GM11168 (cell line): ENCODE measurements around the gene DACT2.

Source experiments
- in situ Hi-C: fragments of 300-500 bp; cut with MboI; formaldehyde crosslinking; loops from one replicate; pipeline ENCODE4 v1.12.0; 2022; ENCODE audit warnings: low sequenced_read_pairs; ENCODE audit not compliant: unreplicated experiment

The DACT2 gene

DNA sequence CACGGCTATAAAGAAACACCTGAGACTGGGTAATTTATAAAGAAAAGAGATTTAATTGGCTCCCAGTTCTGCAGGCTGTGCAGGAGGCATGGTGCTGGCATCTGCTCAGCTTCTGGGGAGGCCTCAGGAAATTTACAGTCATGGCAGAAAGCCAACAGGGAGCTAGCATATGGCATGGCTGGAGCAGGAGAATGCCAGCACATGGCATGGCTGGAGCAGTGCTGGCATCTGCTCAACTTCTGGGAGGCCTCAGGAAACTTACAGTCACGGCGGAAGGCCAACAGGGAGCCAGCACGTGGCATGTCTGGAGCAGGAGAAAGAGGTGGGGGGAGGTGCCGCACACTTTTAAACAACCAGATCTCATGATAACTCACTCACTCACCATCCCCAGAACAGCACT, 32.5 kb upstream of the DACT2 start:
- in situ Hi-C loops: no loop called here

DNA sequence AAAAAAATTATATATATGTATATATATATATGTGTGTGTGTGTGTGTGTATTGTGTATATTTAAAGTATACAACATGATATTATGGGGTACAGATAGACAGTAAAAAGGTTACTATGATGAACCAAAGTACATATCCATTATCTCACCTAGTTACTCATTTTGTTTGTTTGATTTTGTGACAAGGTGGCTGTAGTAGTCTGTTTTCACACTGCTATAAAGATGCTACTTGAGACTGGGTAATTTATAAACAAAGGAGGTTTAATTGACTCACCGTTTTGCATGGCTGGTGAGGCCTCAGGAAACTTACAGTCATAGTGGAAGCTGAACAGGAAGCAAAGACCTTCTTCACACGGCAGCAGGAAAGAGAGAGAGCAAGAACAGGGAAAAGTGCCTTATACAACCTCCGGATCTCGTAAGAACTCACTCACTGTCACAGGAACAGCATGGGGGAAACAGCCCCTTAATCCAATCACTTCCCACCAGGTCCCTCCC, 30.2 kb upstream of the DACT2 start:
- in situ Hi-C loops: no loop called here

GRCh38 chr6:168348186-168348585, 28.6 kb upstream of the DACT2 start:
- in situ Hi-C loops: no loop called here

DNA sequence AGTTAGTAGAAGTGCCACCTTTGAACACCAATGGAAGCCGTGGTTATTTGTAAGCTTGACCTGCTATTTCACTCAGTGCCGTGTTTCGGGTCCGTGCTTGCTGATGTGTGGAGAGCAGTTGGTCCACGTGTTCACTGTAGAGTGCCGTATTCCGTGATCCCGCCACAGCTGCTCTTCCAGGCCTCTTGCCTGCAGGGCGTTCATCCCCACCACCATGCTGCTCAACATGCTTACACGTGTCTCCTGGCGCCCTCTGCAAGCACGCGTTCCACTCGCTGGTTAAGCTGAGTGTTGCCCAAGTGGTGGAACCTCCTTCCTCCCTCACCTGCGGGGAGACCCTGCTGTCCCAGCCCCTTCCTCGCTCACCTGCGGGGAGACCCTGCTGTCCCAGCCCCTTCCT, 28.0 kb upstream of the DACT2 start:
- in situ Hi-C loops: no loop called here

DNA sequence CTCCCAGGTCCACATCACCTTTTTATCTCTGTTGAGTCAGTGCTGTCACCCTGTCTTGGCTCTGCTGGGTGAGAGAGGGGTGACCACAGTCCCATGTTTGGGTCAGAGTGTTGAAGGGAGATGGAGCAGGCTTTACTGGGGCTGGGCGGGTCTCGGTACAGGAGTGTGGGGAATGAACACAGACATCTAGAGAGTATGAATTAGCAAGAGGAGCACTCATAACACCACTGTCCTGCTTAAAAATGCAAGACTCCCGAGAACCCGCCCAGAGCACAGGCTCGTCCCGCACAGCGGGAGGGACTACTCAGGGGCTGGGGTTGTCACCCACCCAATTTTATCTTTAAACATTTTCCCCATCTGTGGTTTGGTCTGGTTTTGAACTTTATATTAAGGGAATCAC, 27.5 kb upstream of the DACT2 start:
- in situ Hi-C loops: no loop called here

- in situ Hi-C loops: no loop called here
These were observed 26.5 kb upstream of the DACT2 start for GRCh38 chr6:168345896-168346754.

GRCh38 chr6:168345266-168345665, 25.7 kb upstream of the DACT2 start:
- in situ Hi-C loops: no loop called here

DNA sequence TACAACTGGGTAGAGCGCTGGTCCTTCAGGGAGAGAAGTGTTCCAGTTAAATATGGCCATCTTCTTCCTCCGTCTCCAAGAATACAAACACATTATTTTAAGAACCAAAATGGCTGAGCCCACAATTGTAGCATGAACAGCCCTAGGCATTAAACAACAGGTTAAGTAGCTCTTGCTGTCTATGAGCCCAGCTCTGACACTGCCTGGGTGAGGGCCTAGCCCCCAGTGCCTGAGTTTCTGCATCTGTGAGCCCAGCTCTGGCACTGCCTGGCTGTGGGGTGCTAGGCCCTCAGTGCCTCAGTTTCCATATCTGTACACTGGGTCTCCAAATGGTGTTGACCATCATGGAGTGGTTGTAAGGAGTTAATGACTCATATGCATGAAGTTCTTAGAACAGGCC, 24.8 kb upstream of the DACT2 start:
- in situ Hi-C loops: no loop called here

DNA sequence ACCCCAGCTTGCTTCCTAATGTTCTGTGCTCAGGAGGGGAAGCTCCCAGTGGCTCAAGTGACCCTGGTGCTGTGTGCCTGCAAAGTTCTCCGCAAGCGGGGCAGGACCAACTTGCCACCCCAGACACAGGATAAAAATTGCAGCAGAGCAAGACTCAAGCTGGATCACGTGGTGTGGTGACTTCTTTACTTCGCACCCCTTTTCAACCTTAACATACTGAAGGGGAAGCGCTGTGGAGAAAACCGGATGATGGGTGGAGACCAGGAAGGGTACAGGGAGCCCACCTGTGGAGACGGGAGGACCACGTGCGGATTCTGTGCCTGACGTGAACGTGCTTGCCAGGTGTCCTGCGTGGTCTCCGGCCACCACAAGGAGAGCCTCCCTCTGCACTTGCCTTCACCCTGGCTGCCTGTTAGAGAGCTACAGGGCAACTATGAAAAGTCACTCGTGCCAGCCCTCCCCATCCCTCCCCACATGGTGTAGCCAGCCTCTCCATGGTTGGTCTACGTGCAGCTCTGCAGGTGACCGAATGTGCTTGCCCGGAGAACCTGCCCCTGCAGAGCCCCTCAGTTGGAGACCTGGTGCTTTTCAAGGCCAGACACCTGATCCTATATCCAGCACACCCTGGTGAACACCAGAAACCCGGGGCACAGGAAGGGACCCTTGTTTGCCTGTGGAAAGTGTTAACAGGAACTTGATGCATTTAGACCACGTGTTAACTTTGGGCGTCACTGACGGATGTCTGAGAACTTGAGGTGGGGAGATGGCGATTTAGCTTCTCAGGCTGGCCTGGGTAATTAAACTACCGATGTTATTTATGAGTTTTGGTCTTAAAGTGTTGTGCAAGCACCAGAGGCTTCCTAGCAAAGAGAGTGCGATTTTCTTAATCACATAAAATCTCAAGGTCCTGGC, 23.9 kb upstream of the DACT2 start:
- in situ Hi-C loops: no loop called here

- in situ Hi-C loops: no loop called here
These were observed 23.1 kb upstream of the DACT2 start for GRCh38 chr6:168342636-168343035.

DNA sequence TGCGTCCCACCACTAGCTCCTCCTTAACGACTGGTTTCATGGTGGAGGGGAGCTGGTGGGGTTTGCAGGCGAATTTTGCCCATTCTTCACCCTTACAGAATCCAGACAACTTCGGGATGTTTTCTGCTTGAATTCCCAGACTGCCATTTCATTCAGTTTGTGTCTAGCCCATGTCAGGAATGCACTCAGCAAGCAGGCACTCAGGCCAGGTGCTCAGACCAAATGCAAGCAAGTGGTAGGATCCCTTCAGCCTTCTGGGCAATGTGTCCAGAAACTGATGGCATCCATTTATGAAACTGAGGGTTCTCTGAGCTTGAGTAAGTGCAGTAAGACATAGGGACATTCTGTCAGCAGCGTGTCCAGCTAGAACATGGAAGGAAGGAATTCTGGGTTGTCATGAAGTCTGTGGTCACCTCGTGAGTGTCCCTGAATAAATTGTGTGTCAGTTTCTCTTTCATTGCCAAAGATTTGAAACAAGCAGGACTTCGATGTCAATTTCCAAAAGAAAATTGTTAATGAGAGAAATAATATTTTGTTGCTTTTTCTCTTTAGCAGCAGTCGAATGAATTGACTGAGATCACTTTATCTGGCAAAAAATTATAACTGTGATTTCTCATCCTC, 21.8 kb upstream of the DACT2 start:
- in situ Hi-C loops: no loop called here

DNA sequence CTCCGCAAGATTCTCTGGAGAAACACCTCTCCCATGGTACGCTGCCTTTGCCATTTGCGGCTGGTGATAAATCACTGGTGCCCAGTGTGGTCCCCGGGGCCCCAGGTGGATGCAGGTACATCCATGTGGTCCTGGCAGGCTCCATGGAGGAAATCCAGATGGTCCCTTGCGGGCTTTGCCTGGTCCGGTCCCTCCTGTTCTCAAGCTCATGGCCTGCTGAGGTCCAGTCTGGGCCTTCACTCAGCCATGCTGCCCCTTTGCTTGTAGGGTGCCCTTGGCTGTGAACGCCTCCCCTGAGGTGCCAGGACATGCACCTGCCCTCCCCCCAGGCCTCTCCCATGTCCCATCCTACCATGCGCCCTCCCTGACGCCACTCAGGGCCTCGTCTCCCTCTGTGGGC, 21.2 kb upstream of the DACT2 start:
- in situ Hi-C loops: no loop called here

DNA sequence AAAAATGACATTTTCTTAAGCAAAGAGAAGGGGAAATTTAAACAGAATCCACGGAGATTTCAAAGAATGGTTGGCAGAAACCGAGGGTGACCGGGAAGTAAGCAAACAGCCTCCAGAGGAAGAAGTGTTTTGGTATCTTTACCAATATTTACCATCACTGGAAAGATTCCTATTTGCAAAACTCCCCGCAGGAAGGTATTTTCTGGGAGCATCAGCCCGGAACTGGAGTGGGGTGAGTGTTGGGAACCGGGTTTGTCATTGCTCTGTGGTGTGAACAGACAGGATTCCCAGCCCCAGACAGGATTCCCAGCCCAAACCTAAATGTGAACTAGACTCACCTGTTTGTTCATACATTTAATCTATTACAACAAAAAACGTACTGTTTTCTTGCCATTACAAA, 19.2 kb upstream of the DACT2 start:
- in situ Hi-C loops: no loop called here

- in situ Hi-C loops: no loop called here
These were observed 17.4 kb upstream of the DACT2 start for GRCh38 chr6:168336967-168337366.

- in situ Hi-C loops: no loop called here
These were observed 14.4 kb upstream of the DACT2 start for GRCh38 chr6:168333989-168334388.

DNA sequence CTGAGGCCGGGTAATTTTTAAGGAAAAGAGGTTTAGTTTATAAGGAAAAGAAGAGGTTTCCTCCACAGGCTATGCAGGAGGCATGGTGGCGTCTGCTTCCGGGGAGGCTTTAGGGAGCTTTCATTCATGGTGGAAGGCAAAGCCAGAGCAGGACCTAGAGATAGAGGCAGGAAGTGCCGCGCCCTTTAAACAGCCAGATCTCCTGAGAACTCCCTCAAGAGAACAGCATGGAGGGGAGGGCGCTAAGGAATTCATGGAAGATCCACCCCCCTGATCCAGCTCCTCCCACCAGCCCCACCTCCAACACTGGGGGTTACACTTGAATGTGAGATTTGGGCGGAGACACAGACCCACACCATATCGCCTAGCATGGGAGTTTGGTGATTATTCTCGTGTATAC, 13.9 kb upstream of the DACT2 start:
- in situ Hi-C loops: no loop called here

DNA sequence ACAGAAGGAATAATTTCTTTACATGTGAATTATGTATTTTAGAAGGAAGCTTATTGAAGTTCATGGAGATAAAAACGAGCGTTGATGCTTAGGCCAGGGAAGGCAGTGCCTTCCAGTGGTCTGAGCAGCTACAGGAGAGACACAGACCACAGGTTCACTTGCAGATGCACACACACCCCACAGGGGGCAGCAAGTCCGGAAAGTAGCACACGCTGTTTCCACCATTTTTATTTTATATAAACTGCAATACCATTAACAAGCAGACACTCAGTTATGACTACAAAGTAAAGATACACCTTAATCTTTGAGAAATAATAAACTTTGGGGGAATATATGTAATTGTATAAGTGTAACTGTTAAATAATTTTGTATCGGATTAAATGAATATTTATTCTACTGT, 13.5 kb upstream of the DACT2 start:
- in situ Hi-C loops: no loop called here

DNA sequence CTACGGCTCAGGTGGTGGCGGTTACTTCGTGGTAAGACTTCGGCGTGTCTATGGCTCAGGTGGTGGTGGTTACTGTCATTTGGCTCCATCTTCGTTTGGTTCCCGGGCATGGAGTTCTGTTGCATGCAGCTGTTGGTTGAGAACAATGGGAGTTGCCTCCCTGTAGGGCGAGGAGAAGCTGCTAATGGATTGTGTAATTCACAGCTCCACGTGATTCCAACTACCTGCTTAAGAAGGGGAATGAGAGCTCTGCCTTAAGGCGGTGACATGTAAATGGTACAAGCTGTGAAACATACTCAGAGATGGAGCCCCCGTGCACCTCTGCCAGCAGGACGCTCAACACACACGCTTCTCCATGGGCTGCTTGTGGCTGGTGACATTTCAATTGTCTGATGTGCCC, 12.4 kb upstream of the DACT2 start:
- in situ Hi-C loops: no loop called here

- in situ Hi-C loops: no loop called here
These were observed 11.5 kb upstream of the DACT2 start for GRCh38 chr6:168331058-168331457.

DNA sequence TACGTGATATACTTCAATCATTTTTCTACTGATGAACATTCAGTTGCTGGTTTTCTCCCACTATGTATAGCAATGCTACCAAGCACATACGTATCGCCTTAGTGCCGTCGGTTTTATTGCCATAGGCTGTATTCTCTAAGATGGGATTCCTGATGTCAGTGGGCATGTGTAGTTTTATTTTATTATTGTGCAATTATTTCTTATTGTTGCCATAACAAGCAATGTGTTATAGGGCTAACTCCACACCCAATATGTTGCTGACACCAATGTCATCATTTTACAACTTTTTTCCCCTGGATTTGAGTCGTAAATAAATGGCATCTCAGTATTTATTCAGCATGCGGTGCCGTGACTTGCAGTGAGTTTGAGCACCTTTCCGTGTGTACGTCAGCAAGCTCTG, 10.8 kb upstream of the DACT2 start:
- in situ Hi-C loops: no loop called here

- in situ Hi-C loops: no loop called here
These were observed 8.5 kb upstream of the DACT2 start for GRCh38 chr6:168328086-168328485.
